UCSD-AML1 (cell line): Measurements from ENCODE around the gene KRTAP19-2.
"Not testable (repeated sequence)": the region's sequence is repeated elsewhere in the genome, so short reads cannot be mapped to it uniquely, and the experiment has no call there.

Source experiments
- DNase-seq: peaks from one replicate; lab custom pipeline; 2025; ENCODE audit not compliant: unreplicated experiment; lab: John Stamatoyannopoulos, UW

Gene KRTAP19-2

GRCh38 chr21:30487336-30487735, at the start of gene KRTAP19-2:
TSS of gene KRTAP19-2 (minus strand) at chr21:30487436. CDS start at chr21:30487348, 88 bp downstream.
- no peak for DNase-seq

- no peak for DNase-seq
These were observed 31.6 kb upstream of the KRTAP19-2 start for GRCh38 chr21:30518876-30519275.

GRCh38 chr21:30515681-30516080, 28.4 kb upstream of the KRTAP19-2 start:
- DNase-seq, result no peak

- not testable (repeated sequence) for DNase-seq
These were observed 18.5 kb upstream of the KRTAP19-2 start for GRCh38 chr21:30505621-30506205.

GRCh38 chr21:30502041-30502440, 14.8 kb upstream of the KRTAP19-2 start, which contains the start of gene KRTAP19-5:
TSS of gene KRTAP19-5 (minus strand) at chr21:30502141. CDS start at chr21:30502090, 51 bp downstream.
- no peak for DNase-seq

GRCh38 chr21:30497065-30497464, 9.8 kb upstream of the KRTAP19-2 start, which contains the start of gene KRTAP19-4:
TSS of gene KRTAP19-4 (minus strand) at chr21:30497165. CDS start at chr21:30497110, 55 bp downstream.
- DNase-seq, result no peak

GRCh38 chr21:30491963-30492428, 4.8 kb upstream of the KRTAP19-2 start, which contains the start of gene KRTAP19-3:
TSS of gene KRTAP19-3 (minus strand) at chr21:30492013. CDS start at chr21:30491957, 56 bp downstream.
- DNase-seq, result no peak

GRCh38 chr21:30486180-30486579, 1.1 kb downstream of the KRTAP19-2 start:
- DNase-seq, result no peak

GRCh38 chr21:30482130-30482529, 5.1 kb downstream of the KRTAP19-2 start:
- no peak for DNase-seq

GRCh38 chr21:30480145-30480544, 7.1 kb downstream of the KRTAP19-2 start, which contains the start of gene KRTAP19-1:
TSS of gene KRTAP19-1 (minus strand) at chr21:30480367. CDS start at chr21:30480317, 50 bp downstream.
- no peak for DNase-seq

GRCh38 chr21:30479259-30479658, 8.0 kb downstream of the KRTAP19-2 start:
- no peak for DNase-seq

- DNase-seq, result no peak
These were observed 9.2 kb downstream of the KRTAP19-2 start for GRCh38 chr21:30478004-30478403.

GRCh38 chr21:30468900-30469714, 18.1 kb downstream of the KRTAP19-2 start:
- no peak for DNase-seq

- no peak for DNase-seq
These were observed 23.5 kb downstream of the KRTAP19-2 start for GRCh38 chr21:30463713-30464112.

- DNase-seq, result no peak
These were observed 38.7 kb downstream of the KRTAP19-2 start for GRCh38 chr21:30448514-30448913.

GRCh38 chr21:30447056-30447455, 40.2 kb downstream of the KRTAP19-2 start:
- no peak for DNase-seq

GRCh38 chr21:30444204-30444603, 43.0 kb downstream of the KRTAP19-2 start:
- DNase-seq, result no peak

GRCh38 chr21:30443226-30443625, 44.0 kb downstream of the KRTAP19-2 start:
- no peak for DNase-seq

- DNase-seq, result no peak
These were observed 47.3 kb downstream of the KRTAP19-2 start, which contains the start of gene KRTAP15-1 for GRCh38 chr21:30439975-30440374. TSS of gene KRTAP15-1 (plus strand) at chr21:30440275. CDS start at chr21:30440328, 53 bp downstream.
